HG03196 (cell line): ENCODE measurements around the gene KLK6.

Experiments
- ATAC-seq: cut with Tn5 transposase; IDR thresholded peaks from one replicate; pipeline ENCODE4 v1.9.1; 2021; ENCODE audit not compliant: unreplicated experiment

Gene KLK6

DNA sequence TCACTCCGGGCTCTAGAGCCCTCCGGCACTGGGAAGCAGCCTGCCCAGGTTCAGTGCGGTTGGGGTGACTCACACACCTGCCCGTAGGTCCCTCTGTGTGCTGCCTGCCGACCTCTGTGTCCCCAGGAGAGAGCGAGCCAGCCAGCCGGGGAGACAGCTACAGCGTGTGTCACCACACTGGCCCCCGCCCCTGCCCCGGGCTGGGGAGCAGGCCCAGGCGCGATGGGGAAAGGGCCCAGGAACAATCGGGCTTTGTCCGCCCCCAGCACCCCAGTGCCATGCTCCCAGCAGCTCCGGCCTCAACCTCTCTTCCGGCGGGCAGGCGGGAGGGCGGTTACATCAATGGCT lies at the start of gene KLK6:
Gene KLK6, minus strand, starts transcription at position 179 of the 348 bp plus-strand sequence. CDS start 1,487 bp downstream, outside the sequence.
- no peak for ATAC-seq

- ATAC-seq: no peak
Measured at GRCh38 chr19:51018745-51019543, 49.6 kb upstream of the KLK6 start.

DNA sequence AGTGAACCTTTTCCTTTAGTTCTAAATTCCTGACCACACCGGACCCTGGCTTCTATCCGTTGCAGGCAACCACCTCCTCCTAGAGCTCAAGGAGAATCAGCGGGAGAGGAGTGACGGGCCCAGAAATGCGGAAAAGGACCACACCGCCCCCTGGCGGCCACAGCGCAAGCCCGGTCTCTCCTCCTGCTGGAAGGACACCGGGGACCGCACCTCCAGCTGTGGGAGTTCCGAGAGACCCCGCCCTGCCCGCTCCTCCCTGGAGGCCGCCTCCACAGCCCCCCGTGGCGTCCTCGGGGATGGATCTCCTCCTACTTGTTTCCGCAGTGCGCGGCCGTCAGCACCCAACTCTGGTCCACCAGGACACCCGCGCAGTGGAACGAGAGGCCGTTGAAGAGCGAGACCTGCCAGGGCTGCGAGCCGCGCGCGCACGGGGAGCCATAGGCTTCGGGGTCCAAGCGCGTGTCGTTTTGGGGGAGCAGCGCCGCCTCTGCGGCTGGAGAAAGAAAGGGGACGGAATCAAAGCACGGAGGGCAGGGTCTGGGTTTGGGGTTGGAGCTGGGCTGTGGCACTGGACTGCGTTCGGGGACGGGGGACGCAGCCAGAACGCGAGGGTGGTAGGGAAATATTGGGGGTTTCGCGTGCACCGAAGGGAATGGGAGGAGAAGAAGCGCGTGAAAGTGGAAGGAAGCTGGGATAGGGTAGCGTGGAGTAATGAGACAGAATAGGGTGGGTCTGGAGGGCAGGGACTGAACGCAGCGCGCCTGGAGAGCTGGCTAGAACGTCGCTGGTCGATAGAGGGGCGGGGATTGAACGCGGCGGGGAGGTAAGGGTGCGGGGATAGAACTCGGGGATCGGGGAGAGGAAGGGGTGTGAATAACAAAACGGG lies 47.6 kb upstream of the KLK6 start:
- no peak for ATAC-seq

- no peak for ATAC-seq
Measured at GRCh38 chr19:51015691-51016267, 46.4 kb upstream of the KLK6 start.

DNA sequence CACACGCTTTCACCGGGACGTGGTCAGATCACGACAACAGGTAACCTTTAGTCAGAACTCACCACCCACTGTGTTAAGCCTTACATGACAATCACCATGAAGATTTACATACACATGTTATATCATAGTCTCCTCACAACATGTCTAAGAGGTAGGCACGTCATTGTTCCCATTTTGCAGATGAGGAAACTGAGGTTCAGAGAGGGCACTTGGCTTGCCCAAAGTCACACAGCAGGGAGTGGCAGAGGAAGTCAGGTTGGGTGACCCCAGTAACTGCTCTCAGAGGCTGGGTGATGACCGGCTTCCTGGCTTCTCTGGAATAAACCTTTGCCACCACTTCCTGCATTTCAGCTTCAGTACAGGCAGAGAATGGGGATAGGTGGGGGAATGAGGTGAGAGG lies 44.9 kb upstream of the KLK6 start:
- no peak for ATAC-seq

- no peak for ATAC-seq
Measured at GRCh38 chr19:51012661-51013190, 43.3 kb upstream of the KLK6 start.

DNA sequence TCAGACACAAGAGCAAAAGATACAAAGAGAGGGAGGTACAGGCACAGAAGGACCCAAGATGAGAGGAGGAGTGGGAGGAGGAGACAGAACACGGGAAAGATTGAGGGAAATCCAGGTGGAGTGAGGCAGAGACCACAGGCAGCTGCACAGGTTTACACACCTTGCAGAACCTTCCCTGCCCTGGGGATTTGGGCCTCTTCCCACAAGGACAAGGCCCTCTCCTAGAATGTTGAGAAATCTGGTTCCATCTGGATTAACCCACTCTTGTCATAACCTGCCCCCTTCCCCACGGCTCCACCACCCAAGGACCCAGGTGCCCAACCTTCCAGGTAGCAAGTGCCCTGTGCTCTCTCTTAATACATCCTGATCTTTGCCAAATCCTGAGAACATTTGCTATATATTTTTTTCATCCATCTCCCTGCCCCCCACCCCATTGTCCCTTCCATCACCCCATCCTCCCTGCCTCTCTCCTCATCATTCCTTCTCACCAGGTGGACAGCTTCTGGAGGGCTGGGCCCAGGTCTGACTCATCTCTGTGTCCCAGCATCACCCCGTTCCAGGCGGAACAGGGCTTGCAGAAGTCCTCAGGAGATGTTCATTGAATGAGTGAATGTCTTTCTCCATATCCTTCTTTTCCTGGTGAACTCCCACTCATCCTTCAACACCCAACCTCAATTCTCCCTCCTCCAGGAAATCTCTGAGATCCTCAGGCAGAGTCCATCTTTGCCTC lies 40.8 kb upstream of the KLK6 start:
- ATAC-seq: no peak

DNA sequence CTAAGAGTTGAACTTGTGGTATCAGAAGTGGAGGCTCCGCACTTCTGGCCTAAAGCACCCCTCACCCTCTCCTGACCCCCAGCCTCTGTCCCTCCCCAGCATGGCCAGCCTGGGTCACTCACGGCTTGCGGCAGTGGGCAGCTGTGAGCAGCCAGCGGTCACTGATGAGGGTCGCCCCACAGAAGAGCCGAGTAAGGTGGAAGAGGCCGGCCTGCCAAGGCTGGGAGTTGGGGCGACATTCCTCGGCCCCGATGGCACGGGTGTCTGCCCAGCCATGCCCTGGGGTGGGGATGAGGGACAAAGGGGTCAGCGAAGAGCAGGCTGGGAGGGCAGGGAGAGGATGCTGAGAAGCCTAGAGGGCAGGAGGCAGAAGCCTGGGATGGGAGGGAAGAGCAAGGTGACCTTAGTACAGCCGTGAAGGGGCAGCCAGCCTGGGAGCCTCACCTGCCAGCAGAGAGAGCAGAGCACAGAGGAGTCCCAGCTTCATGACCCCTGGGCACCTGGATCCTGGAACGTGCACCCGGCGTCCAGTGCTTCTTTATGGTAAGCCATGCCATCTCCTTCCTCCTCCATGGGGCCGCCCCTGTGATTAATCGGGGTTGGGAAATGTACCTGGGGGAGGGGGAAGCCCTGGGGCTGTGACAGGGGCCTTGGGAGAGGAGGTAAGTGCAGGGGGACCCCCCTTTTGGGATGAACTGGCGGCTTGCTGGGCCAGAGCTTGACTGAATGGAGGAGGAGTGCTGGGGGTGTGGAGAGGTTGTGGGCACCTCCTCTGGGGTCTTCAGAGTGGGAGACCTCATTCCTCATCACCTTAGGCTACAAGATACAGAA lies 39.9 kb upstream of the KLK6 start:
- ATAC-seq: no peak

GRCh38 chr19:51007488-51007887 lies 38.1 kb upstream of the KLK6 start:
- ATAC-seq: no peak

DNA sequence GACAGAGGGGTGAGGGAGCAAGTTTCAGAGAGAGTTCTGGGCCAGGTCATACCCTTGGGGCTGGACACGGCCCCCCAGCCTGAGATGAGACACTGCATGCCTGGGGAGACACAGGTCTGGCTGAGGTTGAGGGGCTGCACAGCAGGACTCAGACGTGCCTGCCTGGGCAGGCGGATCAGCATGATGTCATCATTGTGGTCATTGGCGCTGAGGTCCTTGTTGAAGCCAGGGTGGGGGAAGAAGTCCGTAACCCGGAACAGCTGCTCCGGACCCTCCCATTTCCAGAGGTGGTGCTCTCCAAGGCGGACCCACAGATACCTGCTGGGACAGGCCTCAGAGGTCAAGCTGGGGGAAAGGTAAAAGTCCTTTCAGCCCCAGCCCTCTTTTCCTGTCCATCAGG lies 37.0 kb upstream of the KLK6 start:
- no peak for ATAC-seq

DNA sequence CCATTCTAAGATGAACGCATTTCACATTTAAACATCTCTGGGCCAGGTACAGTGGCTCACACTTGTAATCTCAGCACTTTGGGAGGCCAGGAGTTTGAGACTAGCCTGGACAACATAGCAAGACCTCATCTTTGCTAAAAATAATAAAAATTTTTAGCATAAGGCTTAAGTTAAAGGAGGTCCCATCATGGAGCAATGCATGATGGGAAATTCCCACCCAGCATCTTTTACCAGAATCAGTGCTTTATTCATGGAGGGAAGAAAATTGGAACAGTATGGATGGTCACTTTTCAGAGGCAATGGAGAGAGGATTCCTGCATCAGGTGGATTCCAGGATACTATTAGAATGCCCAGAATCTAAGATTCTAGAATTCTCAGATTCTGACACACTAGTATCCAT lies 35.9 kb upstream of the KLK6 start:
- ATAC-seq: no peak

- no peak for ATAC-seq
Measured at GRCh38 chr19:51003316-51003715, 33.9 kb upstream of the KLK6 start.

GRCh38 chr19:51002542-51003311 lies 33.3 kb upstream of the KLK6 start:
- ATAC-seq: no peak

DNA sequence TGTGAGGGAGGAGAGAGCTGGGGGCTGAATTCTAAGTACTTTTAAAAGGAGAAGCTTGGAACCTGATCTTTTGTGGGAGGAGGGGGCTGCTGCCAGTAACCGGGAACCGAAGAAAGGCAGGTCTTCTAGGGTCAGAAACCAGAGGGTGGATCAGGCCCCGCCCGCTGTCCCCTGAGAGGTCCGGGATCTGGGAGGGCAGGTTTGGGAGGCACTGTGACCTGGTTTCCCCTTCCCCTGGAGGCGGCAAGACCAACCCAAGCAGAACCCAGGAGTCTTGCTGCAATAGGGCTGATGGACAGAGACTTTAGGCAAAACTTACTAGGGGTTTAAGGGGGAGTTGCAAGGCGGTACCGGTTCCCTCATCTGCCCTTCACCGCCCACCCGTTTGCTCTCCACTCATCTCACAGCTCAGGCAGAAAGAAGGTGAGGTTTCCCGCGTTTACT lies 32.7 kb upstream of the KLK6 start:
- no peak for ATAC-seq

- ATAC-seq: no peak
Measured at GRCh38 chr19:51001515-51001914, 32.1 kb upstream of the KLK6 start, which contains the start of gene KLK8. Gene KLK8, minus strand, starts transcription at chr19:51001604. Its CDS starts 437 bp downstream, at chr19:51001167.

- no peak for ATAC-seq
Measured at GRCh38 chr19:51000981-51001380, 31.6 kb upstream of the KLK6 start.

DNA sequence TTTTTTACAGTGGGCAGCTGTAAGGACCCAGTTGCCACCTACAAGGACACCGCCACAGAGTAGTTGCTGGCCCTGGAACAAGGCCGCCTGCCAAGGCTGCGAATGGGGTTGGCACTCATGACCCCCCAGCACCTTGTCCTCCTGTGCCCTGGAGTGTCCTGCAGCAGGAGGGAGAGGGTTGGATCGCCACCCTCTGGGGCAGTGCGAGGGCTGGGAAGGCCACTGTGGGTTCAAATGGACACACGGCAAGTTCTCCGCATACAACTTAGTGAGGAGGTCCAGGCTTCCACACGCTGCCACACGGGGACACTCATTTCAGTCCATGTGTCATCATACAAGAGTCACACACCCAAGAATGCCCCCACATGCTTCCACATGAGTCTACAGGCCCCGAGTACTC lies 31.0 kb upstream of the KLK6 start:
- no peak for ATAC-seq

GRCh38 chr19:50998686-50999085 lies 29.3 kb upstream of the KLK6 start:
- no peak for ATAC-seq

- no peak for ATAC-seq
Measured at GRCh38 chr19:50998061-50998460, 28.7 kb upstream of the KLK6 start.
